22Rv1 (cell line): ENCODE results near the gene RNU6-9.

Source experiments
- ZFX ChIP-seq: fragments of 450-650 bp; IDR thresholded peaks from 2 replicates; pipeline ENCODE4 v1.6.1; 2017; ENCODE audit warnings: antibody characterized with exemption, borderline replicate concordance
- TF ChIP-seq, protein P1 (sequence below): fragments of 450-650 bp; IDR thresholded peaks from 2 replicates; pipeline ENCODE4 v1.5.1; 2017; ENCODE audit warnings: mild to moderate bottlenecking

DNA sequence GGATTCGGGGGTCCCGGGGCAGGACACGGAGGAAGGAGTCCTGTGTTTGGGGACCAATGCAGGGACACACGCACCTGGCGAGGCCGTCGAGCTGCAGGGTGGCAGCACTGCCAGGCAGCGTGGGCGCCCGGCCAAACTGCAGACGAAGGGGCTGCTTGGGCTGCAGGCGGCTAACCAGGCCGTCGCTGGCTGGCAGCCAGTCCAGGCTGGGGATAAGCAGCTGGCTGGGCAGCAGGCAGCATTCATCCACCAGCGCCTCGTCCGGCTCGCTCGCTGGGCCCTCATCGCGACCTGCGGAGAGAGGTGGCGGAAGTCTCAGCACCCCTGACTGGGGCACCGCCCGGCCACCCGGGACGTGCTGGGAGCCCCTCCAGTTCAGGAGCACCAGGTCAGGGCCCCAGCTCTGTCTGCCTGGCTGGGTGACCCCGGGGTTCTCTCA lies 22.3 kb upstream of the RNU6-9 start:
- TF ChIP-seq, protein P1, sequence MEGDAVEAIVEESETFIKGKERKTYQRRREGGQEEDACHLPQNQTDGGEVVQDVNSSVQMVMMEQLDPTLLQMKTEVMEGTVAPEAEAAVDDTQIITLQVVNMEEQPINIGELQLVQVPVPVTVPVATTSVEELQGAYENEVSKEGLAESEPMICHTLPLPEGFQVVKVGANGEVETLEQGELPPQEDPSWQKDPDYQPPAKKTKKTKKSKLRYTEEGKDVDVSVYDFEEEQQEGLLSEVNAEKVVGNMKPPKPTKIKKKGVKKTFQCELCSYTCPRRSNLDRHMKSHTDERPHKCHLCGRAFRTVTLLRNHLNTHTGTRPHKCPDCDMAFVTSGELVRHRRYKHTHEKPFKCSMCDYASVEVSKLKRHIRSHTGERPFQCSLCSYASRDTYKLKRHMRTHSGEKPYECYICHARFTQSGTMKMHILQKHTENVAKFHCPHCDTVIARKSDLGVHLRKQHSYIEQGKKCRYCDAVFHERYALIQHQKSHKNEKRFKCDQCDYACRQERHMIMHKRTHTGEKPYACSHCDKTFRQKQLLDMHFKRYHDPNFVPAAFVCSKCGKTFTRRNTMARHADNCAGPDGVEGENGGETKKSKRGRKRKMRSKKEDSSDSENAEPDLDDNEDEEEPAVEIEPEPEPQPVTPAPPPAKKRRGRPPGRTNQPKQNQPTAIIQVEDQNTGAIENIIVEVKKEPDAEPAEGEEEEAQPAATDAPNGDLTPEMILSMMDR = no peak
- TF ChIP-seq ZFX = no peak
